WTC11 (cell line): ENCODE results near the gene CDK9. TPM values are rescaled to one million over a fixed set of nuclear protein-coding genes. Genes with fewer than 3 reads are reported as not detected.
A peak's percentile ranks its signal among the peaks of the same experiment; 100 is the strongest.

Experiments used
- ATAC-seq: fragments of 200-7000 bp; cut with Tn5 transposase; 2 replicates; pipeline ENCODE4 v1.10.0; 2021; ENCODE audit warnings: mild to moderate bottlenecking, moderate library complexity
- CTCF ChIA-PET: fragments of 300-600 bp; sonication (Branson Sonifier 250); formaldehyde crosslinking; loops from one replicate; lab custom pipeline; 2021; ENCODE audit warnings: antibody characterized with exemption; lab: Charles Lee
- POLR2A ChIA-PET: fragments of 350-600 bp; sonication (Branson Sonifier 250); formaldehyde crosslinking; loops from one replicate; lab custom pipeline; 2021; ENCODE audit warnings: antibody characterized with exemption; lab: Charles Lee
- DNase-seq: peaks from one replicate; pipeline ENCODE4 v3.0.0; 2021; ENCODE audit warnings: low spot score
- H3K27ac Mint-ChIP-seq: 2 replicates; pipeline ENCODE4 v1.8.0; 2021; ENCODE audit warnings: mixed read lengths
- H3K27me3 Mint-ChIP-seq: 2 replicates; pipeline ENCODE4 v1.8.0; 2021; ENCODE audit warnings: low read depth, mild to moderate bottlenecking, moderate library complexity, mixed read lengths
- H3K36me3 Mint-ChIP-seq: 2 replicates; pipeline ENCODE4 v1.8.0; 2021; ENCODE audit warnings: mixed read lengths
- H3K4me1 Mint-ChIP-seq: 2 replicates; pipeline ENCODE4 v1.8.0; 2022; ENCODE audit warnings: mixed read lengths
- H3K4me3 Mint-ChIP-seq: 2 replicates; pipeline ENCODE4 v1.8.0; 2021; ENCODE audit warnings: mild to moderate bottlenecking, moderate library complexity, mixed read lengths
- H3K9me3 Mint-ChIP-seq: 2 replicates; pipeline ENCODE4 v1.8.0; 2021; ENCODE audit warnings: mixed read lengths
- ARID4B ChIP-seq: sonication (generic); formaldehyde crosslinking; IDR thresholded peaks from 2 replicates; pipeline ENCODE4 v1.8.0; 2023; ENCODE audit warnings: missing genetic modification reagents, mild to moderate bottlenecking, borderline replicate concordance
- CDX4 ChIP-seq: fragments of 250-450 bp; sonication (Bioruptor Pico); IDR thresholded peaks from 2 replicates; pipeline ENCODE4 v1.9.0; 2021; ENCODE audit warnings: moderate library complexity, mild to moderate bottlenecking, inconsistent platforms, borderline replicate concordance
- E2F1 ChIP-seq: sonication (generic); formaldehyde crosslinking; IDR thresholded peaks from 2 replicates; pipeline ENCODE4 v1.8.0; 2022; ENCODE audit warnings: mild to moderate bottlenecking, missing genetic modification reagents
- E2F5 ChIP-seq: sonication (generic); formaldehyde crosslinking; IDR thresholded peaks from 2 replicates; pipeline ENCODE4 v1.8.1; 2022; ENCODE audit warnings: mild to moderate bottlenecking, moderate library complexity, missing genetic modification reagents
- EMX1 ChIP-seq: fragments of 250-450 bp; sonication (Bioruptor Pico); IDR thresholded peaks from 2 replicates; pipeline ENCODE4 v1.8.0; 2021; ENCODE audit warnings: mild to moderate bottlenecking
- FOXJ3 ChIP-seq: sonication (generic); formaldehyde crosslinking; IDR thresholded peaks from 2 replicates; pipeline ENCODE4 v1.9.0; 2021; ENCODE audit warnings: missing genetic modification reagents, mild to moderate bottlenecking, borderline replicate concordance
- GABPB1 ChIP-seq: sonication (generic); formaldehyde crosslinking; IDR thresholded peaks from 2 replicates; pipeline ENCODE4 v1.8.1; 2023; ENCODE audit warnings: mild to moderate bottlenecking, missing genetic modification reagents
- KAT7 ChIP-seq: sonication (generic); formaldehyde crosslinking; IDR thresholded peaks from 2 replicates; pipeline ENCODE4 v1.8.1; 2023; ENCODE audit warnings: missing genetic modification reagents, mild to moderate bottlenecking, borderline replicate concordance
- NR2C2 ChIP-seq: sonication (generic); formaldehyde crosslinking; IDR thresholded peaks from 2 replicates; pipeline ENCODE4 v1.8.0; 2022; ENCODE audit warnings: mild to moderate bottlenecking, missing genetic modification reagents
- NR3C1 ChIP-seq: sonication (generic); formaldehyde crosslinking; conservative IDR thresholded peaks from 2 replicates; pipeline ENCODE4 v1.8.1; 2023; ENCODE audit warnings: low read depth, mild to moderate bottlenecking, missing genetic modification reagents
- OVOL2 ChIP-seq: fragments of 250-450 bp; sonication (Bioruptor Pico); IDR thresholded peaks from 2 replicates; pipeline ENCODE4 v1.9.0; 2021; ENCODE audit warnings: mild to moderate bottlenecking, borderline replicate concordance
- PRDM15 ChIP-seq: sonication (generic); formaldehyde crosslinking; IDR thresholded peaks from 2 replicates; pipeline ENCODE4 v1.8.0; 2022; ENCODE audit warnings: missing genetic modification reagents
- PRRX2 ChIP-seq: fragments of 250-450 bp; sonication (Bioruptor Pico); IDR thresholded peaks from 2 replicates; pipeline ENCODE4 v1.8.0; 2021; ENCODE audit warnings: mild to moderate bottlenecking
- RELA ChIP-seq: sonication (generic); formaldehyde crosslinking; IDR thresholded peaks from 2 replicates; pipeline ENCODE4 v1.8.1; 2022; ENCODE audit warnings: missing genetic modification reagents, mild to moderate bottlenecking, borderline replicate concordance
- ZMAT4 ChIP-seq: fragments of 250-450 bp; sonication (Bioruptor Pico); IDR thresholded peaks from 2 replicates; pipeline ENCODE4 v1.9.0; 2021; ENCODE audit warnings: mild to moderate bottlenecking
- ZNF232 ChIP-seq: sonication (generic); formaldehyde crosslinking; IDR thresholded peaks from 2 replicates; pipeline ENCODE4 v1.8.0; 2022; ENCODE audit warnings: mild to moderate bottlenecking, missing genetic modification reagents
- ZNF317 ChIP-seq: sonication (generic); formaldehyde crosslinking; IDR thresholded peaks from 2 replicates; pipeline ENCODE4 v1.8.1; 2023; ENCODE audit warnings: low read depth, mild to moderate bottlenecking, moderate library complexity, missing genetic modification reagents, borderline replicate concordance
- ZNF416 ChIP-seq: fragments of 250-450 bp; sonication (Bioruptor Pico); IDR thresholded peaks from 2 replicates; pipeline ENCODE4 v1.9.0; 2021; ENCODE audit warnings: mild to moderate bottlenecking, inconsistent platforms
- ZNF532 ChIP-seq: fragments of 250-450 bp; sonication (Bioruptor Pico); IDR thresholded peaks from 2 replicates; pipeline ENCODE4 v1.9.0; 2021; ENCODE audit warnings: mild to moderate bottlenecking, borderline replicate concordance
- ZNF671 ChIP-seq: fragments of 250-450 bp; sonication (Bioruptor Pico); IDR thresholded peaks from 2 replicates; pipeline ENCODE4 v1.8.0; 2021; ENCODE audit warnings: mild to moderate bottlenecking
- total RNA-seq: library from RNA; stranded (reverse); gene quantifications from 3 replicates; pipeline ENCODE4 v1.2.3, GENCODE V29; 2021

Gene CDK9
- total RNA-seq, 1 experiment from 2014 or later: 111 TPM

- no peak for ATAC-seq
- POLR2A ChIA-PET: no interaction called here
- H3K4me3 Mint-ChIP-seq: peak overlapping the region; percentile 97
- H3K27me3 Mint-ChIP-seq: no peaks in the 10 kb centered on the region
- TF ChIP-seq CDX4 (CRISPR knock-in tag) (no peak), RELA (no peak), ZNF671 (CRISPR knock-in tag) (no peak), ZNF232 (CRISPR knock-in tag) (no peak), KAT7 (CRISPR knock-in tag) (no peak), OVOL2 (CRISPR knock-in tag) (no peak), GABPB1 (CRISPR knock-in tag) (no peak), PRRX2 (CRISPR knock-in tag) (no peak), ZNF532 (CRISPR knock-in tag) (no peak), NR3C1 (CRISPR knock-in tag) (no peak), NR2C2 (CRISPR knock-in tag) (no peak), EMX1 (no peak), E2F1 (CRISPR knock-in tag) (no peak), FOXJ3 (CRISPR knock-in tag) (no peak), ZNF416 (CRISPR knock-in tag) (no peak), ZMAT4 (CRISPR knock-in tag) (no peak), E2F5 (CRISPR knock-in tag) (no peak), ARID4B (CRISPR knock-in tag) (no peak), ZNF317 (CRISPR knock-in tag) (no peak), PRDM15 (CRISPR knock-in tag) (no peak)
- TF ChIP-seq, all 79 proteins: peak for 0
- no peak for DNase-seq
- peaks cover 20% of the 10 kb centered on the region for H3K4me1 Mint-ChIP-seq
- peak overlapping the region; percentile 93 for H3K27ac Mint-ChIP-seq
- peaks cover 49% of the 10 kb centered on the region for H3K36me3 Mint-ChIP-seq
- H3K9me3 Mint-ChIP-seq: no peaks in the 10 kb centered on the region
- CTCF ChIA-PET: interaction anchor here (0.9 to 2.2 kb wide), 2 partner anchors 83 to 131 kb away, joined by 4 to 5 read pairs; partner anchors contain the start of gene ST6GALNAC4
These were observed 905 bp downstream of the CDK9 start for GRCh38 chr9:127786773-127787104.
